ENCODE results near the gene GFPT2. TPM values are rescaled to one million over a fixed set of nuclear protein-coding genes. Genes with fewer than 3 reads are reported as not detected.

GFPT2 gene
- total RNA-seq, 1 donor from 2014 or later: 8.4 TPM

- peaks cover 8% of the 10 kb centered on the region for H3K27me3 ChIP-seq (ENCODE audit: low read depth)
- DNase-seq: no peak
- no peak for TF ChIP-seq CTCF (IDR thresholded peaks at IDR 0.05; ENCODE audit: borderline replicate concordance)
- intact Hi-C loops (cut with micrococcal nuclease): no loop called here
- no peak overlapping the region for H3K27ac ChIP-seq (replicated peaks)
- H3K4me3 ChIP-seq: no peak overlapping the region
- H3K9me3 ChIP-seq (replicated peaks): no peaks in the 10 kb centered on the region
- peaks cover 6% of the 10 kb centered on the region for H3K4me1 ChIP-seq
- no peaks in the 10 kb centered on the region for H3K36me3 ChIP-seq
Measured at GRCh38 chr5:180364306-180364856, 11.2 kb upstream of the GFPT2 start.

GRCh38 chr5:180360078-180360957, 7.2 kb upstream of the GFPT2 start:
- Histone ChIP-seq H3K27ac (replicated peaks) (no peak overlapping the region), H3K36me3 (no peaks in the 10 kb centered on the region), H3K27me3 (ENCODE audit: low read depth) (peaks cover 11% of the 10 kb centered on the region), H3K9me3 (replicated peaks) (no peaks in the 10 kb centered on the region), H3K4me3 (no peak overlapping the region), H3K4me1 (peaks cover 6% of the 10 kb centered on the region)
- no peak for TF ChIP-seq CTCF (IDR thresholded peaks at IDR 0.05; ENCODE audit: borderline replicate concordance)
- intact Hi-C loops (cut with micrococcal nuclease): no loop called here
- DNase-seq: no peak

GRCh38 chr5:180358694-180359093, 5.6 kb upstream of the GFPT2 start:
- Histone ChIP-seq H3K27ac (replicated peaks) (no peak overlapping the region), H3K9me3 (replicated peaks) (no peaks in the 10 kb centered on the region), H3K4me3 (no peak overlapping the region), H3K36me3 (no peaks in the 10 kb centered on the region), H3K4me1 (peaks cover 10% of the 10 kb centered on the region), H3K27me3 (ENCODE audit: low read depth) (peaks cover 28% of the 10 kb centered on the region)
- intact Hi-C loops (cut with micrococcal nuclease): no loop called here
- TF ChIP-seq CTCF (IDR thresholded peaks at IDR 0.05; ENCODE audit: borderline replicate concordance): no peak
- no peak for DNase-seq

- H3K9me3 ChIP-seq (replicated peaks): no peaks in the 10 kb centered on the region
- intact Hi-C loops (cut with micrococcal nuclease): no loop called here
- peaks cover 33% of the 10 kb centered on the region for H3K27me3 ChIP-seq (ENCODE audit: low read depth)
- no peak overlapping the region for H3K4me3 ChIP-seq
- H3K27ac ChIP-seq (replicated peaks): no peak overlapping the region
- no peak for DNase-seq
- no peaks in the 10 kb centered on the region for H3K36me3 ChIP-seq
- peaks cover 16% of the 10 kb centered on the region for H3K4me1 ChIP-seq
- no peak for TF ChIP-seq CTCF (IDR thresholded peaks at IDR 0.05; ENCODE audit: borderline replicate concordance)
Measured at GRCh38 chr5:180358179-180358578, 5.0 kb upstream of the GFPT2 start.

GRCh38 chr5:180354966-180355365, 1.8 kb upstream of the GFPT2 start:
- Histone ChIP-seq H3K27me3 (ENCODE audit: low read depth) (peaks cover 58% of the 10 kb centered on the region), H3K9me3 (replicated peaks) (no peaks in the 10 kb centered on the region), H3K4me1 (peaks cover 41% of the 10 kb centered on the region), H3K27ac (replicated peaks) (no peak overlapping the region), H3K4me3 (no peak overlapping the region), H3K36me3 (no peaks in the 10 kb centered on the region)
- intact Hi-C loops (cut with micrococcal nuclease): no loop called here
- DNase-seq: no peak
- TF ChIP-seq CTCF (IDR thresholded peaks at IDR 0.05; ENCODE audit: borderline replicate concordance): no peak
